HepG2 (cell line): Measurements from ENCODE around the gene NOTCH2.

Experiments
- CBX1 ChIP-seq: IDR thresholded peaks from one replicate; pipeline ENCODE4 v1.6.1; 2016; ENCODE audit warnings: antibody characterized with exemption, low read depth
- CTCF ChIP-seq: sonication (generic); formaldehyde crosslinking; IDR thresholded peaks from 2 replicates; pipeline ENCODE4 v1.5.0; 2020; ENCODE audit warnings: mild to moderate bottlenecking, missing genetic modification reagents, moderate library complexity
- ELF4 ChIP-seq: sonication (generic); formaldehyde crosslinking; IDR thresholded peaks from 2 replicates; pipeline ENCODE4 v1.5.0; 2020; ENCODE audit warnings: missing genetic modification reagents, mild to moderate bottlenecking, moderate library complexity, borderline replicate concordance
- FOXA1 ChIP-seq, 2 experiments: fragments of 450-650 bp in 1 of 2; sonication (generic) in 1 of 2; formaldehyde crosslinking in 1 of 2; IDR thresholded peaks; 2 replicates each; pipeline versions ENCODE4 v1.4.0 to v1.6.1; 2016 to 2020; ENCODE audit warnings: missing genetic modification reagents in 1 of 2
- HNF4G ChIP-seq, 2 experiments: sonication (generic) in 1 of 2; formaldehyde crosslinking in 1 of 2; IDR thresholded peaks; 2 replicates each; pipeline versions ENCODE4 v1.4.0 to v1.6.1; 2011 to 2020; ENCODE audit warnings: borderline replicate concordance in 2 of 2, low read depth in 2 of 2, mild to moderate bottlenecking in 2 of 2, low read length in 1 of 2, missing genetic modification reagents in 1 of 2, moderate library complexity in 1 of 2
- MAFF ChIP-seq: IDR thresholded peaks from 2 replicates; pipeline ENCODE4 v1.6.1; 2011; ENCODE audit warnings: low read depth, low read length, improper control_type of control experiment
- PATZ1 ChIP-seq: sonication (generic); formaldehyde crosslinking; IDR thresholded peaks from 2 replicates; pipeline ENCODE4 v1.4.0; 2020; ENCODE audit warnings: missing genetic modification reagents
- POLR2A ChIP-seq, 2 experiments: IDR thresholded peaks; 2 replicates each; pipeline ENCODE4 v1.6.1; 2011; ENCODE audit warnings: low read depth in 2 of 2, low read length in 2 of 2, mild to moderate bottlenecking in 1 of 2, moderate library complexity in 1 of 2; ENCODE audit not compliant: insufficient read depth in 1 of 2
- POLR2AphosphoS5 ChIP-seq: IDR thresholded peaks from 2 replicates; pipeline ENCODE4 v1.6.1; 2012; ENCODE audit warnings: low read depth, low read length
- TGIF2 ChIP-seq: IDR thresholded peaks from 2 replicates; pipeline ENCODE4 v1.6.1; 2016; ENCODE audit warnings: control low read depth, missing compliant biosample characterization
- YY1 ChIP-seq: IDR thresholded peaks from 2 replicates; pipeline ENCODE4 v1.6.1; 2011; ENCODE audit warnings: low read length, low read depth, moderate library complexity, mild to moderate bottlenecking; ENCODE audit not compliant: insufficient read depth, insufficient replicate concordance
- ZKSCAN1 ChIP-seq: fragments of 150-350 bp; IDR thresholded peaks from 2 replicates; pipeline ENCODE4 v1.6.1; 2014; ENCODE audit warnings: low read length
- ZNF12 ChIP-seq: sonication (generic); formaldehyde crosslinking; IDR thresholded peaks from 2 replicates; pipeline ENCODE4 v1.5.0; 2020; ENCODE audit warnings: missing genetic modification reagents
- ZNF121 ChIP-seq: sonication (generic); formaldehyde crosslinking; IDR thresholded peaks from 2 replicates; pipeline ENCODE4 v1.5.0; 2020; ENCODE audit warnings: mild to moderate bottlenecking, missing genetic modification reagents

- TF ChIP-seq TGIF2: no peak
- no peak for TF ChIP-seq ZNF12 (CRISPR knock-in tag)
- no peak for TF ChIP-seq CTCF (CRISPR knock-in tag)
- TF ChIP-seq POLR2A (IDR thresholded peaks at IDR 0.05; ENCODE audit: insufficient read depth in 1 of 2, low read depth in 2 of 2, low read length in 2 of 2): no peak
- TF ChIP-seq PATZ1 (CRISPR knock-in tag): no peak
- no peak for TF ChIP-seq HNF4G (IDR thresholded peaks at IDR 0.05; ENCODE audit: borderline replicate concordance, low read depth, low read length)
- TF ChIP-seq HNF4G (CRISPR knock-in tag; IDR thresholded peaks at IDR 0.05; ENCODE audit: borderline replicate concordance, low read depth): no peak
- no peak for TF ChIP-seq FOXA1 (IDR thresholded peaks at IDR 0.05)
- TF ChIP-seq FOXA1 (CRISPR knock-in tag; IDR thresholded peaks at IDR 0.05): no peak
- no peak for TF ChIP-seq YY1
- no peak for TF ChIP-seq ZNF121
- no peak for TF ChIP-seq CBX1
- TF ChIP-seq POLR2AphosphoS5: no peak
- no peak for TF ChIP-seq MAFF
- no peak for TF ChIP-seq ELF4 (CRISPR knock-in tag)
- no peak for TF ChIP-seq ZKSCAN1
Measured at GRCh38 chr1:119869995-119870394, 199.5 kb downstream of the NOTCH2 start.
